Measurements from ENCODE around the gene STPG4. TPM values are rescaled to one million over a fixed set of nuclear protein-coding genes. Genes with fewer than 3 reads are reported as not detected.

STPG4 gene
- polyA plus RNA-seq, 5 donors, result 0.13 to 0.73 (median 0.26) TPM

GRCh38 chr2:47088371-47089082 lies 66.6 kb downstream of the STPG4 start:
- peak; percentile 75 to 80 for DNase-seq

GRCh38 chr2:47087051-47087450 lies 68.1 kb downstream of the STPG4 start:
- no peak for DNase-seq

GRCh38 chr2:47086571-47086970 lies 68.5 kb downstream of the STPG4 start:
- no peak for DNase-seq

GRCh38 chr2:47086054-47086471 lies 69.0 kb downstream of the STPG4 start:
- no peak for DNase-seq

- DNase-seq, result no peak
Measured at GRCh38 chr2:47083886-47084687, 71.0 kb downstream of the STPG4 start.

- no peak for DNase-seq
Measured at GRCh38 chr2:47083485-47083884, 71.6 kb downstream of the STPG4 start.

GRCh38 chr2:47083005-47083404 lies 72.1 kb downstream of the STPG4 start:
- DNase-seq, result no peak

GRCh38 chr2:47080888-47081301 lies 74.2 kb downstream of the STPG4 start:
- no peak for DNase-seq

GRCh38 chr2:47079515-47080412 lies 75.3 kb downstream of the STPG4 start:
- no peak for DNase-seq

- DNase-seq, result no peak
Measured at GRCh38 chr2:47078541-47079482, 76.3 kb downstream of the STPG4 start.

GRCh38 chr2:47077442-47078117 lies 77.5 kb downstream of the STPG4 start:
- DNase-seq, result no peak

GRCh38 chr2:47076586-47077441 lies 78.3 kb downstream of the STPG4 start:
- DNase-seq, result no peak

GRCh38 chr2:47076126-47076506 lies 79.0 kb downstream of the STPG4 start:
- no peak for DNase-seq

GRCh38 chr2:47075361-47076125 lies 79.6 kb downstream of the STPG4 start:
- DNase-seq, result no peak

GRCh38 chr2:47074691-47075090 lies 80.4 kb downstream of the STPG4 start:
- no peak for DNase-seq

GRCh38 chr2:47073641-47074040 lies 81.5 kb downstream of the STPG4 start:
- DNase-seq, result no peak

GRCh38 chr2:47073217-47073616 lies 81.9 kb downstream of the STPG4 start:
- no peak for DNase-seq

GRCh38 chr2:47072728-47073191 lies 82.3 kb downstream of the STPG4 start:
- DNase-seq, result no peak

Measured in right lung (tissue), 5 donors.